Nucleus accumbens (tissue), 56 donors: ENCODE data around the gene KRT31.
"Not testable (repeated sequence)": the region's sequence is repeated elsewhere in the genome, so short reads cannot be mapped to it uniquely, and the experiment has no call there.

Source experiments
- DNase-seq, 56 donors: peaks; one replicate each; lab custom pipeline; 2025; lab: John Stamatoyannopoulos, UW

The KRT31 gene

GRCh38 chr17:41347869-41348760 is 49.3 kb downstream of the KRT31 start:
- no peak for DNase-seq

DNA sequence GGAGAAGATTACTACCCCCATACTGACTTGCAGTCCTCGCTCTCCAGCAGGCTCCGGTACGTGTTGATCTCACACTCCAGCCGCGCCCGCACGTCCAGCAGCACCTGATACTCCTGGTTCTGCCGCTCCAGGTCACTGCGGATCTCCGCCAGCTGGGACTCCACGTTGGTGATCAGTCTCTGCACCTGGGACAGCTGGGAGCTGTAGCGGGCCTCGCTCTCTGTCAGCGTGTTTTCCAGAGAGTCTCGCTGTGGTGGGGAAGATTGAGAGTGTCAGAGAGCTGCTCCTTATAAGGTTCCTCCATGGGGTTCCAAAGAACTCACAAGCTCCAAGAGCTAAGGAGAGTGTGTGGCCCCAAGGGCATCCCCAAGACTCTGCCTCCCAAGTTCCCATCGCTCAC is 51.0 kb downstream of the KRT31 start:
- DNase-seq = not testable (repeated sequence)

- no peak for DNase-seq
Measured at GRCh38 chr17:41345992-41346391, 51.4 kb downstream of the KRT31 start.
